Heart right ventricle (tissue), 16 donors: ENCODE results near the gene LRRN2. TPM values are rescaled to one million over a fixed set of nuclear protein-coding genes. Genes with fewer than 3 reads are reported as not detected.

Source experiments
- ATAC-seq, 8 donors: fragments of 200-7000 bp; cut with Tn5 transposase; one replicate each; pipeline ENCODE4 v1.9.1; 2020; ENCODE audit warnings: mild to moderate bottlenecking in 8 of 8, moderate library complexity in 8 of 8, moderate number of reproducible peaks in 1 of 8
- DNase-seq, 2 donors: peaks; one replicate each; pipeline ENCODE4 v3.0.0-alpha.2; 2020
- H3K27ac ChIP-seq, 10 donors: fragments of 200-600 bp; sonication (generic) in 2 of 10; one replicate each; pipeline versions ENCODE4 v1.5.0 to v1.8.0; 2020 to 2022; ENCODE audit warnings: mild to moderate bottlenecking in 3 of 10
- H3K27me3 ChIP-seq, 7 donors: fragments of 200-600 bp; one replicate each; pipeline ENCODE4 v1.8.0; 2021 to 2022; ENCODE audit warnings: mild to moderate bottlenecking in 2 of 7
- H3K36me3 ChIP-seq, 9 donors: fragments of 200-600 bp; sonication (generic) in 1 of 9; one replicate each; pipeline versions ENCODE4 v1.5.0 to v1.8.0; 2020 to 2022; ENCODE audit warnings: mild to moderate bottlenecking in 2 of 9
- H3K4me1 ChIP-seq, 9 donors: fragments of 200-600 bp; sonication (generic) in 1 of 9; one replicate each; pipeline versions ENCODE4 v1.5.0 to v1.8.0; 2020 to 2022; ENCODE audit warnings: mild to moderate bottlenecking in 4 of 9
- H3K4me3 ChIP-seq, 10 donors: fragments of 200-600 bp; sonication (generic) in 2 of 10; one replicate each; pipeline versions ENCODE4 v1.5.0 to v1.8.0; 2020 to 2022; ENCODE audit warnings: mild to moderate bottlenecking in 7 of 10, moderate library complexity in 2 of 10
- H3K9me3 ChIP-seq, 11 donors: fragments of 200-600 bp in 10 of 11; sonication (generic) in 2 of 11; one replicate each; pipeline versions ENCODE4 v1.5.0 to v1.8.0; 2013 to 2022; ENCODE audit warnings: mild to moderate bottlenecking in 2 of 11, control low read depth in 1 of 11, moderate library complexity in 1 of 11
- CTCF ChIP-seq, 9 donors: fragments of 200-600 bp; sonication (generic) in 2 of 9; IDR thresholded peaks; one replicate each; pipeline versions ENCODE4 v1.5.0 to v1.8.0; 2021 to 2022; ENCODE audit warnings: antibody characterized with exemption in 9 of 9, mild to moderate bottlenecking in 5 of 9, moderate library complexity in 1 of 9
- WGBS, 2 donors: extraction: QIAGEN DNeasy Blood & Tissue Kit; methylation state at CpG; one replicate each; pipeline ENCODE4 v1.1.7; 2013; ENCODE audit warnings: inconsistent platforms in 1 of 2; 5-methylcytosine and 5-hydroxymethylcytosine counted together
- intact Hi-C, 10 donors: fragments of 100-400 bp; cut with DNase I; formaldehyde crosslinking; loops; one replicate each; pipeline versions ENCODE4 v1.11.1 to v1.14.2; 2022
- polyA plus RNA-seq, 2 donors: library from polyadenylated mRNA; stranded (reverse); fragments of 200-250 nt; gene quantifications; one replicate each; pipeline ENCODE4 v1.2.3, GENCODE V29; 2013
- total RNA-seq, 10 donors: library from RNA; stranded (reverse); fragmentation: NEBNext Ultra II Directional in 3 of 10; extraction: Animal tissue kit (Norgen Biotek cat#: 25700) in 3 of 10; gene quantifications; one replicate each; pipeline versions ENCODE4 v1.2.1 to v1.2.4, GENCODE V29; 2021 to 2023
- donor health status: Arrhythmogenic right ventricular cardiomyopathy.
- donor health status: ischemic (EF 13 %, LVEDD 7.1; RV severe dilation, severe dysfunction).
- donor health status: healthy with polysubstance abuse.
- donor health status: DM: no; HTN: yes; CAD: no.
- donor health status: DM: no; HTN: no; CAD: no.
- donor health status: ischemic (EF 25% LVEDD 6.9; RV normal size, moderate dysfunction).
- donor health status: ischemic (EF 25% LVEDD 5.7; RV mildly dilated, moderate dysfunction).
- donor health status: healthy.
- donor health status: DM: yes; HTN: yes; CAD: no.
- donor health status: Ischemic cardiomyopathy.
- donor health status: ischemic (EF 35%, LVEDD 5.7; RV mildly dilated, moderate dysfunction).
- donor health status: nonischemic (EF 11% LVEDD 7.7; RV severe dilation, severe dysfunction).
- donor health status: DM: yes; HTN: yes; CAD: no.
- donor health status: PGD.
- donor health status: ischemic (EF 29% LVEDD 5.4; RV normal size, mild dysfunction).
- donor health status: nonischemic (EF 23%, LVEDD 6.1; RV moderate dilation, normal function).

The LRRN2 gene
- total and polyA plus RNA-seq, 12 donors, result 0.73 to 2.9 (median 1.1) TPM

- Histone ChIP-seq H3K4me1 (no peaks in the 10 kb centered on the region), H3K27me3 (peaks cover 0 to 9% (median 0%) of the 10 kb centered on the region in 7 donors), H3K27ac (no peak overlapping the region), H3K9me3 (no peaks in the 10 kb centered on the region), H3K36me3 (no peaks in the 10 kb centered on the region), H3K4me3 (no peak overlapping the region)
- intact Hi-C loops, result no loop called here
- WGBS, 2 donors, result 79% methylated on average over 6 of the region's 6 CpGs
- ATAC-seq, result no peak
- TF ChIP-seq CTCF (IDR thresholded peaks at IDR 0.05), result no peak
- DNase-seq, result no peak
These were observed 68.9 kb downstream of the LRRN2 start for GRCh38 chr1:204616641-204617040.

GRCh38 chr1:204615881-204616280 lies 69.7 kb downstream of the LRRN2 start:
- ATAC-seq, result no peak
- H3K4me1 ChIP-seq, result no peaks in the 10 kb centered on the region
- no peaks in the 10 kb centered on the region for H3K36me3 ChIP-seq
- TF ChIP-seq CTCF (IDR thresholded peaks at IDR 0.05), result no peak
- 92 to 95% methylated on average over 8 of the region's 8 CpGs for WGBS, 2 donors
- H3K9me3 ChIP-seq, result no peaks in the 10 kb centered on the region
- intact Hi-C loops, result no loop called here
- H3K27ac ChIP-seq, result no peak overlapping the region
- peaks cover 0 to 9% (median 0%) of the 10 kb centered on the region in 7 donors for H3K27me3 ChIP-seq
- H3K4me3 ChIP-seq, result no peak overlapping the region
- DNase-seq, result no peak

- 89 to 90% methylated on average over 4 of the region's 4 CpGs for WGBS, 2 donors
- TF ChIP-seq CTCF (IDR thresholded peaks at IDR 0.05), result no peak
- Histone ChIP-seq H3K27me3 (peaks cover 0 to 13% (median 7%) of the 10 kb centered on the region in 7 donors), H3K9me3 (no peaks in the 10 kb centered on the region), H3K27ac (no peak overlapping the region), H3K4me3 (no peak overlapping the region), H3K4me1 (no peaks in the 10 kb centered on the region), H3K36me3 (no peaks in the 10 kb centered on the region)
- ATAC-seq (no peak), DNase-seq (no peak)
- intact Hi-C loops, result no loop called here
These were observed 71.9 kb downstream of the LRRN2 start for GRCh38 chr1:204613636-204614035.

- WGBS, 2 donors, result 82 to 90% methylated on average over 3 of the region's 3 CpGs
- Histone ChIP-seq H3K36me3 (no peaks in the 10 kb centered on the region), H3K4me1 (no peaks in the 10 kb centered on the region), H3K9me3 (no peaks in the 10 kb centered on the region), H3K4me3 (no peak overlapping the region), H3K27me3 (peaks cover 0 to 22% (median 10%) of the 10 kb centered on the region in 7 donors), H3K27ac (no peak overlapping the region)
- intact Hi-C loops, result no loop called here
- no peak for TF ChIP-seq CTCF (IDR thresholded peaks at IDR 0.05)
- no peak for ATAC-seq
- DNase-seq, result no peak
These were observed 73.2 kb downstream of the LRRN2 start for GRCh38 chr1:204612326-204612725.
